ENCODE measurements around the gene MAPK14. TPM values are rescaled to one million over a fixed set of nuclear protein-coding genes. Genes with fewer than 3 reads are reported as not detected.

The MAPK14 gene
- total and polyA plus RNA-seq, 2 experiments from 2014 or later: 41.6 to 96.2 TPM

DNA sequence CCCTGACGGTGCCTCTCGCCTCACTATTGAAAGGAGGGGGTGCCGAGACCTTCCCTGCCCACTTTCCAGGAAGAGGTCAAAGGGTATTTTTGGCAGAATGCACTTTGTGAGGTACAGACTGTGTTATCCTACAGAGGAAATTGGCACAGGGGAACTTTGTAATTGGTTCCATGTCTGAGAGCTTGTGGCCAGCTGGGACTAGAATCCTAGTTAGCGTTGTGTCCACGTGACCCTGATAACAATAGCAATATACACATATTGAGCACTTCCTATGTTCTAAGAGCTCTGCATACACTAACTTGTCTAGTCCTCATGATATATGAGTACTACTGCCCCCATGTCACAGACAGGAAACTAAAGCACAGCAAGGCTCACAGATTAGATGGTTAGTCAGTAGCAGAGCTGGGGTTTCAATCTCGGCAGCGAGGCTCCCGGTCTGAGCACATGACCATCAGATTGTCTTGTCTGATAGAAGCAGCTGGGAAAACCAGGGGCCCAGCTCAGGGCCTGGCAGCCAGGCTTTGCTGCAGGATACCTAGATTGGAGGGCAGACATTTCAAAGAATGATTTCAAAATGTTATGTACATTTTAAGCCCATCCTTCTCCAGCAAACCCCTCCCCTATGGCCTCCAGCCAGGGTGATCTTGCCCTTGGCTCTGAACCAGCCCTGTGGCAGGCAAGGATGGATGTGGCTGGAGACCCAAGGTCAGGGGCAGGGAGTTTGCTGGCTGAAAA is 104.1 kb downstream of the MAPK14 start:
- no peaks in the 10 kb centered on the region for H3K36me3 ChIP-seq
- H3K27ac ChIP-seq: peak overlapping the region; percentile 3
- H3K9me3 ChIP-seq (ENCODE audit: low read depth): no peaks in the 10 kb centered on the region
- H3K4me3 ChIP-seq: no peak overlapping the region
- DNase-seq (ENCODE audit: low read depth in 1 of 2, low spot score in 1 of 2): peak; percentile 31 to 79
- peaks cover 26% of the 10 kb centered on the region for H3K27me3 ChIP-seq
- peaks cover 23% of the 10 kb centered on the region for H3K4me1 ChIP-seq (ENCODE audit: low read depth)
- TF ChIP-seq, protein P1, sequence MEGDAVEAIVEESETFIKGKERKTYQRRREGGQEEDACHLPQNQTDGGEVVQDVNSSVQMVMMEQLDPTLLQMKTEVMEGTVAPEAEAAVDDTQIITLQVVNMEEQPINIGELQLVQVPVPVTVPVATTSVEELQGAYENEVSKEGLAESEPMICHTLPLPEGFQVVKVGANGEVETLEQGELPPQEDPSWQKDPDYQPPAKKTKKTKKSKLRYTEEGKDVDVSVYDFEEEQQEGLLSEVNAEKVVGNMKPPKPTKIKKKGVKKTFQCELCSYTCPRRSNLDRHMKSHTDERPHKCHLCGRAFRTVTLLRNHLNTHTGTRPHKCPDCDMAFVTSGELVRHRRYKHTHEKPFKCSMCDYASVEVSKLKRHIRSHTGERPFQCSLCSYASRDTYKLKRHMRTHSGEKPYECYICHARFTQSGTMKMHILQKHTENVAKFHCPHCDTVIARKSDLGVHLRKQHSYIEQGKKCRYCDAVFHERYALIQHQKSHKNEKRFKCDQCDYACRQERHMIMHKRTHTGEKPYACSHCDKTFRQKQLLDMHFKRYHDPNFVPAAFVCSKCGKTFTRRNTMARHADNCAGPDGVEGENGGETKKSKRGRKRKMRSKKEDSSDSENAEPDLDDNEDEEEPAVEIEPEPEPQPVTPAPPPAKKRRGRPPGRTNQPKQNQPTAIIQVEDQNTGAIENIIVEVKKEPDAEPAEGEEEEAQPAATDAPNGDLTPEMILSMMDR (IDR thresholded peaks at IDR 0.05; ENCODE audit: low read depth, low read length): no peak

DNA sequence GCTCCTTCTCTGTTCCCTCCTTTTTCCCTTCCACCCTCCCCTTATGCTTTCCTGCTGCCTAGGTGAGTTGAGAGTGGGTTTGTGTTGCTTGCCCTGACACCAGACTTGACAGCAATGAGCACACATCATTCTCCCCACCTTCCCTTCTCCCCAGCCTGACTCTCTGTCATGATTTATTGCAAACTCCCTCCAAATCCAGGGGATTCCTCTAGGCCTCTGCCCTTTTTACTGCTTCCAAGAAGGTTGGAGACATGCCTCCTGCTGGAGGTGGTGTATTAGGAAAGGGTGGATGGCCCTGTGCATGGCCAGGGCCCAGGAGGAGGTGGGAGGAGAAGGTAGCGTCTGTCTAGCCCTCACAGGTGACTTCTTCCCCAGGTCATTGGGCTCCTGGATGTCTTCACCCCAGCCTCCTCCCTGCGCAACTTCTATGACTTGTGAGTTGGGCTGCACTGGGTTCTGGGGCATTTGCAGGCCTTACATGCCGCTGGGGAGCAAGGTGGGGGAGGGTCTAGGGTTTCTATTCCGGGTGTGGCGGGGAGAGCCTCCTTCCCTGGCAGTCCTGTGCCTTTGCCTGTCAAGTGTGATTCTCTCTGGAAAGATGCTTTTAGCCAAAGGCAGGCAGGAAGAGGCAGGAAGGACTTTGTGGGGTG is 104.8 kb downstream of the MAPK14 start:
- H3K27ac ChIP-seq: no peak overlapping the region
- TF ChIP-seq, protein P1 (IDR thresholded peaks at IDR 0.05; ENCODE audit: low read depth, low read length): no peak
- no peaks in the 10 kb centered on the region for H3K9me3 ChIP-seq (ENCODE audit: low read depth)

DNA sequence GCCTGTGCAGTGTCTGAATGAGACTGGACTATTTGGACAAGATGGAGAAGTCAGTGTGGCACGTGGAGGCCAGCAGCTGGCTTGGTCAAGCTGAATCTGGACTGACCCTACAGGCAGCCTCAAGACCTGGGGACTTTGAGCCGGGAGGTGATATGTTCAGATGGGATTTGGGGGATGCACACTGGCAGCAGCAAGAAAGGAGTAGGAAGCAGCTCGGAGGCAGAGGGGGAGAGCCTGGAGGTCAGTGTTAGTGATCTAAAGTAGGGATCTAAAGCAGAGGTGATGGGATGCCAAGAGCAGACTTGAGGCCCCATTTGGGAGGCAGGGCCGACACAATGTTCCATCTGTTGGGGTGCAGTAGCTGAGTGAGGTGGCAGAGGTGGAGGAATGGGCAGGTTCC is 105.5 kb downstream of the MAPK14 start:
- no peaks in the 10 kb centered on the region for H3K9me3 ChIP-seq (ENCODE audit: low read depth)
- H3K27me3 ChIP-seq: peaks cover 26% of the 10 kb centered on the region
- DNase-seq (ENCODE audit: low read depth in 1 of 2, low spot score in 1 of 2): no peak
- H3K4me3 ChIP-seq: no peak overlapping the region
- H3K36me3 ChIP-seq: no peaks in the 10 kb centered on the region
- TF ChIP-seq, protein P1 (IDR thresholded peaks at IDR 0.05; ENCODE audit: low read depth, low read length): no peak
- peaks cover 23% of the 10 kb centered on the region for H3K4me1 ChIP-seq (ENCODE audit: low read depth)
- no peak overlapping the region for H3K27ac ChIP-seq

More for the DNA sequence above, 104.8 kb downstream of the MAPK14 start:
- no peak for DNase-seq (ENCODE audit: low read depth in 1 of 2, low spot score in 1 of 2)
- Histone ChIP-seq H3K36me3 (no peaks in the 10 kb centered on the region), H3K4me1 (ENCODE audit: low read depth) (peaks cover 23% of the 10 kb centered on the region), H3K4me3 (no peak overlapping the region), H3K27me3 (peaks cover 26% of the 10 kb centered on the region)

DNA sequence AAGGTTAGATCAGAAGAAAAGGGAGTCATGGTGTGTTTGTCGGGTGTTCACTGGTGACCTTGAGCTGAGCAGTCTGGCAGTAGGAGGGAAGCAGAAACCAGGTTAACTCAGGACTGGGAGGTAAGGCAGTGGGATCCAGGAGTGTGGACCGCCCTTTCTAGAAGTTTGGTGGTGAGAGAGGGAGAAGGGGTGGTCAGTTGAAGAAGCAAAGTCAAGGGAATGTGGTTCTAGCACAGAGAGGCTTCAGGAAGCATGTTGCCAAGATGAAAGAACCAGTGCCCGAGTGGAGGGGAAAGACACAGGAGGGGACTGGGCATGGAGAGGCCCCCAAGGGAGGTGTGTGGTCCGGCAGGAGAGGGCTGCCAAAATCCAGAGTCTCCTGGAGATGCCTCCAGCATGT is 106.3 kb downstream of the MAPK14 start:
- Histone ChIP-seq H3K36me3 (no peaks in the 10 kb centered on the region), H3K27me3 (peaks cover 22% of the 10 kb centered on the region), H3K27ac (no peak overlapping the region), H3K9me3 (ENCODE audit: low read depth) (no peaks in the 10 kb centered on the region), H3K4me1 (ENCODE audit: low read depth) (peaks cover 23% of the 10 kb centered on the region), H3K4me3 (no peak overlapping the region)
- TF ChIP-seq, protein P1 (IDR thresholded peaks at IDR 0.05; ENCODE audit: low read depth, low read length): no peak
- DNase-seq (ENCODE audit: low read depth in 1 of 2, low spot score in 1 of 2): no peak

DNA sequence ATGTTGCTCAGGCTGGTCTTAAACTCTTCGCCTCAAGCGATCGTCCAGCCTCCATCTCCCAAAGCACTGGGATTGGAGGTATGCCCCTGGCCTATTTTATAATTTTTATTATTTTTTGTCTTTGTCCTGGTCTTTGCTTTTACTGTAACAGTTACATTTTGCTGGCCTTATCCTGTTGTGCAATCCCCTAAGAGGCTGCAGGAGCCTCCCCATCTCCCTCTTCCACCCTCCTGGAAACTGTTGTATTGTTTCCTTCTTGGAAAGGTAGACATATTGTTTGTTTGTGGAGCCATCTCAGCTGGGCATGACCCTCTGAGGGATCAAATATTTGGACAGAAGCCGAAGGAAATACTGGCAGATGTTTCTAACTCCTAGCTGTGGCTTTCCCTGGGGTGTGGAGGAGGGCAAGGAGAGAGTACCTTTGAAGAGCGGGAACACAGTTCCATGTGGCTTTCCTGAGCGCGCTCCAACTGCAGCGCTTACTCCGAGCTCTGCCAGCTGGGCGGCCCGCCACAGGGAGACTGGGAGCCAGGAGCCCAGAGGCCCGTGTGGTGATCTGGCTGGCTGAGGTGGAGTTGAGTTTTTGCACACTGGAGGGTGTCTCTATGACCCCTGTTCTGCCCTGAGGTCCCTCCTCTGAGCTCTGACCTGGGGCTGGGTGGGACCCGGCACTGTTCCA is 107.6 kb downstream of the MAPK14 start:
- Histone ChIP-seq H3K36me3 (no peaks in the 10 kb centered on the region), H3K4me3 (no peak overlapping the region), H3K27ac (no peak overlapping the region), H3K27me3 (peaks cover 10% of the 10 kb centered on the region), H3K9me3 (ENCODE audit: low read depth) (no peaks in the 10 kb centered on the region), H3K4me1 (ENCODE audit: low read depth) (peaks cover 30% of the 10 kb centered on the region)
- TF ChIP-seq, protein P1 (IDR thresholded peaks at IDR 0.05; ENCODE audit: low read depth, low read length): no peak
- no peak for DNase-seq (ENCODE audit: low read depth in 1 of 2, low spot score in 1 of 2)
